Hematopoietic multipotent progenitor cell treated with erythropoietin and hydrocortisone succinate and interleukin-3 and kit ligand, for 4 days (in vitro differentiated cells): ENCODE results near the gene MPND.

Source experiments
- DNase-seq: peaks from one replicate; pipeline ENCODE4 v3.0.0-alpha.2; 2015

The MPND gene

GRCh38 chr19:4385291-4386040 lies 42.1 kb downstream of the MPND start:
- DNase-seq = no peak

- DNase-seq = no peak
These were observed 42.9 kb downstream of the MPND start for GRCh38 chr19:4386041-4386782.

DNA sequence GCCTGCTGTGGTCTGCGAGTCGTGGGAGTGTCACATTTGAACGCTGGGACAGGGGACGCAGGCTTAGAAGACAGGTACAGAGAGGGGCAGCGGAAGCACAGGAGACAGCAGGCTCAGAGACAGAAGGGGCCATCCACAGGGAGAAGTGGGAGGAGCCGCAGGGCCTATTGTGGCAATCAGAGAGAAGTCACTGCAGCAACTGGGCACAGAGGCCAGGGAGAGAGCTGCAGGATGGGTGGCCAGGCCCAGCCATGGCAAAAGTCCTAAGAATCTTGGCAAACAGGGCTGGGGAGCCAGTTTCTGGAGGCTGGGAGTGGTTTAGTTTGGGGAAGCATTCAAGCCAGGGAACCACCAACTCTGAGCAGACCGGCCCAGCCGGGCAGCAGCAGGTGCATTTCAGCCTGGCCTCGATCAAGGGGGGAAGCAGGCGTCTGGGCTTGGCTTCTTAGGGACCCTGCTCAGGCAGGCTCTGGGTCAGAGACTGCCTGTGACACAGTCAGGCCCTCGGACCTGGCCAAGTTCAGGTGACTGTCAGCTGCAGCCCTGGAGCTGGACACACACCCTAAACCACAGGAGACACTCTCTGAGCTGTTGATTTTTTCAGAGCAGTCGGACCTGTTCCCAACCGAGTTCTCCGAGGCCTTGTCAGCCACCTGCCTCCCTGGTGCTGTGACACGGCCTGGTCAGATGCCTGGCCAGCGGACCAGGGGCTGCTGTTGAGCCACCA lies 45.1 kb downstream of the MPND start:
- DNase-seq = no peak

DNA sequence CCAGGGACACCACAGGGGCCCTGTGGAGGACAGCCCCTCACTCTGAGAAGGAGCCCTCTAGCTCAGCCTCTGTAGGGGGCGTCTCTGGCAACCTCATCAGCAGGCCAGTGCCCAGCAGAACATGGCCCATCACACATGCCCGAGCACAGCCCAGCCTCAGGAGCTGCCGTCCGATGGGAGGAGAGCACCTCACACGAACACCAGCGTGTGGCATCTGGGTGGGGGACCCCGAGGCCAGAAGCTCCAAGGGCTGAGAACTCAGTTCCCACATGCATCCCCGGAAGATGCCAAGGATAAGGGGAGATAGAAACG lies 45.7 kb downstream of the MPND start:
- no peak for DNase-seq

- no peak for DNase-seq
These were observed 46.2 kb downstream of the MPND start for GRCh38 chr19:4389511-4390016.

- DNase-seq = peak; percentile 36
These were observed 46.7 kb downstream of the MPND start for GRCh38 chr19:4390017-4390566.

GRCh38 chr19:4390567-4391305 lies 47.4 kb downstream of the MPND start:
- peak; percentile 37 for DNase-seq

GRCh38 chr19:4391306-4391693 lies 47.9 kb downstream of the MPND start:
- DNase-seq = no peak

DNA sequence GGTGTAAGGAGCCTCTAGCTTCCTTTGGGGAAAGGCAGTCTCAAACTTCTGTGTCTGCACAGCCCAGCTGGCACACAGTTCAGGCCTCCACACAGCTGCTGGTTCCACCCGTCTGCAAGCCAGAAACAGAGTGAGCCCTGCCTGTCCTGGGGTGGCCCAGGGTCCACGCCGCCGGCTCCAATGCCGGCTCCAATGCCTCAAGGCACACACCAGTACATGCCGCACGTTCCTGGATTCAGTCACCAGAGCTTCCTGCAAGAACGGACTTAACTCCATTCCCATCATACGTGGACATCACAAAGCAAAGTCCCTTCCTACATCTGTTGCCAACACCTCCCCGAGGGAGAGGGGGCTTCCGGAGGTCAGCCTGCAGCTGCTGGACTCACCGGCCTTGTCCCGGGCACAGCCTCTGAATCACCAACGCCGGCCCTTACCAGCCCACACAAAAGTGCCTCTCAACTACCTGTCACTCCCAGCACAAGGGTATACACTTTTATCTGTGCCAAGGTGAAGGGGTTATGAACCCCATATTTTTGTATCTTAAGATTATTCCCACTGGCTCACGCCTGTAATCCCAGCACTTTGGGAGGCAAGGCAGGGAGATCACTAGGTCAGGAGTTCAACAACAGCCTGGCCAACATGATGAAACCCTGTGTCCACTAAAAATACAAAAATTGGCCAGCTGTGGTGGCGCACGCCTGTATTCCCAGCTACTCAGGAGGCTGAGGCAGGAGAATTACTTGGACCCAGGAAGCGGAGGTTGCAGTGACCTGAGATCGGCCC lies 48.5 kb downstream of the MPND start:
- no peak for DNase-seq

- no peak for DNase-seq
These were observed 50.7 kb downstream of the MPND start for GRCh38 chr19:4393947-4394590.

- DNase-seq = no peak
These were observed 53.8 kb downstream of the MPND start for GRCh38 chr19:4396949-4397783.

DNA sequence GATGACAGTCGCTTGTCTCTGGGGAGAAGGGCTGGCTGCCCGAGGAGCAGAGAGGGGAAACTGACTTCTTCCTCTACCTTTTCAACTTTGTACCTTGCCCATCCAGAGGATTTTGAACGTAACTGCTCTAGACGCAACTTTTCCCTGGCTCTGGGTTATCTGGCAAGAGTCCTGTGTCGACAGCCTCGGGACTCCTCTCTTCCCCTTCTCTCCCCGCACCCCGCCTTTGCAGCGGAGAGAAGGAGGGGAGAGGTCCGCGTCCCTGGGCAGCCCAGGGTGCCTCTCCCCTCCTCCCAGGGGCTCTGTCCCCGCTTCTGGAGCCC lies 56.4 kb downstream of the MPND start:
- peak; percentile 68 for DNase-seq

GRCh38 chr19:4400135-4400936 lies 57.0 kb downstream of the MPND start, which contains the start of gene SH3GL1:
TSS of gene SH3GL1 (minus strand) at chr19:4400547. CDS start at chr19:4400368, 179 bp downstream.
- DNase-seq = peak; percentile 95

- DNase-seq = no peak
These were observed 58.4 kb downstream of the MPND start for GRCh38 chr19:4401769-4402170.

GRCh38 chr19:4402171-4403004 lies 59.0 kb downstream of the MPND start, which contains the start of gene CHAF1A:
TSS of gene CHAF1A (plus strand) at chr19:4402640. CDS start at chr19:4402763, 123 bp downstream.
- peak; percentile 100 for DNase-seq

GRCh38 chr19:4403005-4403761 lies 59.8 kb downstream of the MPND start:
- peak; percentile 48 for DNase-seq

GRCh38 chr19:4405977-4406376 lies 62.6 kb downstream of the MPND start:
- DNase-seq = no peak

DNA sequence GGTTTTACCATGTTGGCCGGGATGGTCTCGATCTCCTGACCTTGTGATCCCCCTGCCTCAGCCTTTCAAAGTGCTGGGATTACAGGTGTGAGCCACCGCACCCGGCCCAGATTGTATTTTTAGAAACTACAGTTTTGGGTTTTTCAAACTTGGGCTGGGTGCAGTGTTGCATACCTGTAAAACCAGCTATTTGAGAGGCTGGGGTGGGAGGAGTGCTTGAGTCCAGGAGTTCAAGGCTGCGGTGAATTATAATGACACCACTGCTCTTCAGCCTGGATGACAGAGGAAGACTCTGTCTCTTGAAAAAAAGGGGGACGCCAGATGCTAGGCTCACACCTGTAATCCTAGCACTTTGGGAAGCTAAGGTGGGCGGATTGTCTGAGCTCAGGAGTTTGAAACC lies 63.3 kb downstream of the MPND start:
- no peak for DNase-seq
